NCI-H2196 treated with DMSO at 0.1 percent for 48 hours (cell line): ENCODE data around the gene KISS1R.

ENCODE experiments used
- DNase-seq: peaks from one replicate; lab custom pipeline; 2025; ENCODE audit not compliant: unreplicated experiment; lab: John Stamatoyannopoulos, UW

Gene KISS1R

GRCh38 chr19:966485-967088, 49.5 kb downstream of the KISS1R start:
- no peak for DNase-seq
